22Rv1 (cell line): ENCODE results near the gene MYLK.

ENCODE experiments used
- H3K27ac ChIP-seq: fragments of 450-650 bp; 2 replicates; pipeline ENCODE4 v1.5.1; 2017
- ZFX ChIP-seq: fragments of 450-650 bp; IDR thresholded peaks from 2 replicates; pipeline ENCODE4 v1.6.1; 2017; ENCODE audit warnings: antibody characterized with exemption, borderline replicate concordance
- TF ChIP-seq, protein P1 (sequence below): fragments of 450-650 bp; IDR thresholded peaks from 2 replicates; pipeline ENCODE4 v1.5.1; 2017; ENCODE audit warnings: mild to moderate bottlenecking

MYLK gene

DNA sequence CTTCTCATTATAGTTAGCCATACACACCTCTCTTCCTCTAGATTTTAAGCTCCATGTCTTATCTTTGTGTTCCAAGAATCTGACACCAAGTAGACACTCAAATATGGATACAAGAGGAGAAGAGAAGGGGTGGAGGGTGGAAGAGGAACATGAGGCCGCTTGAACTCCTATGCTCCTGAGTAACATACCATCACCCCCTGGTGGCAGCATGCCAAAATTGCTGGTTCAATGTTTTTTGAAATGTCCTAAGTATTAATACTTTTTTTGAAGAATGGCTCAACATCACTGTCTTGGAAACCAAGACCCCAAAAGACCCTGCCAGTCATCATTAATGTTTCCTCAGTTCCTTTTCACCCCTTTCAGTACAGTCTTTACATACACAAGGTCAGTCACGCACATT lies 227.4 kb downstream of the MYLK start:
- no peak for TF ChIP-seq ZFX
- TF ChIP-seq, protein P1, sequence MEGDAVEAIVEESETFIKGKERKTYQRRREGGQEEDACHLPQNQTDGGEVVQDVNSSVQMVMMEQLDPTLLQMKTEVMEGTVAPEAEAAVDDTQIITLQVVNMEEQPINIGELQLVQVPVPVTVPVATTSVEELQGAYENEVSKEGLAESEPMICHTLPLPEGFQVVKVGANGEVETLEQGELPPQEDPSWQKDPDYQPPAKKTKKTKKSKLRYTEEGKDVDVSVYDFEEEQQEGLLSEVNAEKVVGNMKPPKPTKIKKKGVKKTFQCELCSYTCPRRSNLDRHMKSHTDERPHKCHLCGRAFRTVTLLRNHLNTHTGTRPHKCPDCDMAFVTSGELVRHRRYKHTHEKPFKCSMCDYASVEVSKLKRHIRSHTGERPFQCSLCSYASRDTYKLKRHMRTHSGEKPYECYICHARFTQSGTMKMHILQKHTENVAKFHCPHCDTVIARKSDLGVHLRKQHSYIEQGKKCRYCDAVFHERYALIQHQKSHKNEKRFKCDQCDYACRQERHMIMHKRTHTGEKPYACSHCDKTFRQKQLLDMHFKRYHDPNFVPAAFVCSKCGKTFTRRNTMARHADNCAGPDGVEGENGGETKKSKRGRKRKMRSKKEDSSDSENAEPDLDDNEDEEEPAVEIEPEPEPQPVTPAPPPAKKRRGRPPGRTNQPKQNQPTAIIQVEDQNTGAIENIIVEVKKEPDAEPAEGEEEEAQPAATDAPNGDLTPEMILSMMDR = 0 out of 2 replicates have a peak, but pooled peaks have one; percentile 17
- H3K27ac ChIP-seq = no peak overlapping the region

DNA sequence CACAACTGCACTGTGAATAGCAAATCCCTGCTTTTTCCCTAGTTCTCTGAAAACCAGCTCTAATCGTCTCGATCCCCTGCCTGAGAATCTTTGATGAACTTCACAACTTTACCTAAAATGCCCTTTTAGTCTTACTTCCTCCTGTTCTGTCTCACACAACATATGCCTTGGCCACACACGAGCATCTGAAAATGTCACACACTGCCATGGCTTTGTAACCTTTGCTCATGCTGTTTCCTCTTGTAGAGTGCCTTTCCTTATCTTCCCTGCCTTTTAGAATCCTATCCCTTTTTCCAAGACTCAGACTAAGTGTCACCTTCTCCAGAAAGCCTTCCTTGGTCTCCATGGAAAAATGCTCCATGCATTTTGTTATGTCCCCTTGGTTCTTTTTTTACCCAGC lies 227.9 kb downstream of the MYLK start:
- TF ChIP-seq ZFX = no peak
- TF ChIP-seq, protein P1 = no peak
- no peak overlapping the region for H3K27ac ChIP-seq

DNA sequence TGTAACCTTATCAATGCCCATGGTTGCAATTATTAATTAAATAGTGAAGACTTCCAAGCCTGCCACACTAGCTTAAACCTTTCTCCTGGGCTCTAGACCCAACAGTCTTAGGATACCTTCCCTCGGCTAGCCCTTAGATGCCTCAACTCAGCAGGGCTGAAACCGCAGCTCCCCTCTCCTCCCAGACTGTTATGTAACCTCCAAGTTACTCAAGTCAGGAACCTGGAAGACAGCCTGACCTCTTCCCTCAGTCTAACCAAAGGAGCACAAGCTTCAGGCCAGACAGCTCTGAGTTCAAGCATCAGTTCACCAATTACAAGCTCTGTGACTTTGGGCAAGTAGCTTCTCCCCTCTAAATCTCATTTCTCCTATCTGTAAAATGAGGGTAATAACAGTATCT lies 228.7 kb downstream of the MYLK start:
- H3K27ac ChIP-seq = no peak overlapping the region
- no peak for TF ChIP-seq ZFX
- TF ChIP-seq, protein P1 = no peak

DNA sequence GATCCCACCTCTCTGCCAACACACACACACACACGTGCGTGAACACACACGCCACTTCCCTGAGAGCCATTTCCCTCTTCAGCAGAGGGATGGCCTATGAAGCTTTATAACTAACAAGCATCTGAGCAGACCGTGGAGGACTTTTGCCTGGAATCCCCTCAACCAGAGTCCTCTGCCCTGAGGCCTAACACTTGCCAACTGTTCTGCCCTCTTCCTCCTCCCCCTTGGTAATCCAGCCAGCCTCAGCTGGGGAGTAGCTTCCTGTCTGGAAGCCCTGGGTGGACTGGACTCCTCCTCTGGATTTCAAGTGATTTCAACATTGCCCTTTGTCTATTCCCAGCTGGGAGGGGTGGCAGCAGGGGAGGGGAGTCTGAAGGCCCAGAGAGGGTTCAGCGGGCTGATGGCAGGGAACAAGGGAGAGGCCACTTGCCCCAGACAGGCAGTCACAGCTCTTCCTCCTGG lies 230.9 kb downstream of the MYLK start:
- H3K27ac ChIP-seq = no peak overlapping the region
- TF ChIP-seq, protein P1 = no peak
- TF ChIP-seq ZFX = no peak

DNA sequence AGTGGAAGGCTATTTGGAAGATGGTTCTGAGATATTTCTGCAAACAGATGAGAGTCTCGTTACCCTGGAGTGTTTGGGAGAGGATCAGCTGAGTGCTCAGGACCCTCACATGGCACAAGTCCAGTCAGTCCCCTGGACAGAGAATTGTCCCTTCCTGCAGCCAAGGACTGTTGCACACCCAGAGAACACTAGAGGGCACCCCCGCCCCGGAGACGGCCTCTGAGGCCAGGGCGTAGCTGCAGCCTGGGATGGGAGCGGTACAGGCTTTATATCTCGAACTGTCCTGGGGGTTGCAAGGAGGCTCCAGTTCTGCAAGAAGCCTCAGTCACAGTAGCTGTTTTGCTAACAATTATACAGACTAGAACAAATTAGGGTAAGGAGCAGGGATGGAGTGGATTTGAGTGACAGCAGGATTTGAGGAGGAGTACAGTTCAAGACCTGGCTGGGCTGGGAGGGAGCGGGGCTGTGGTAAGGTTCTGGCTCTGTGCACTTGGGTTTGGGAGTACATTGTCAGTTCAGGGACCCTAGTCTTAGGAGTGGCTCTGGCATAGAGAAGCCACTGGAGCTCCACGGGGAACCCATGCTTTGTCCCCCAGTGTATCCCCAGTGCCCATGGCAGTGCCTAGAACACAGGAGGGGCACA lies 231.7 kb downstream of the MYLK start:
- TF ChIP-seq, protein P1 = peak; percentile 93
- TF ChIP-seq ZFX = no peak
- H3K27ac ChIP-seq = no peak overlapping the region

DNA sequence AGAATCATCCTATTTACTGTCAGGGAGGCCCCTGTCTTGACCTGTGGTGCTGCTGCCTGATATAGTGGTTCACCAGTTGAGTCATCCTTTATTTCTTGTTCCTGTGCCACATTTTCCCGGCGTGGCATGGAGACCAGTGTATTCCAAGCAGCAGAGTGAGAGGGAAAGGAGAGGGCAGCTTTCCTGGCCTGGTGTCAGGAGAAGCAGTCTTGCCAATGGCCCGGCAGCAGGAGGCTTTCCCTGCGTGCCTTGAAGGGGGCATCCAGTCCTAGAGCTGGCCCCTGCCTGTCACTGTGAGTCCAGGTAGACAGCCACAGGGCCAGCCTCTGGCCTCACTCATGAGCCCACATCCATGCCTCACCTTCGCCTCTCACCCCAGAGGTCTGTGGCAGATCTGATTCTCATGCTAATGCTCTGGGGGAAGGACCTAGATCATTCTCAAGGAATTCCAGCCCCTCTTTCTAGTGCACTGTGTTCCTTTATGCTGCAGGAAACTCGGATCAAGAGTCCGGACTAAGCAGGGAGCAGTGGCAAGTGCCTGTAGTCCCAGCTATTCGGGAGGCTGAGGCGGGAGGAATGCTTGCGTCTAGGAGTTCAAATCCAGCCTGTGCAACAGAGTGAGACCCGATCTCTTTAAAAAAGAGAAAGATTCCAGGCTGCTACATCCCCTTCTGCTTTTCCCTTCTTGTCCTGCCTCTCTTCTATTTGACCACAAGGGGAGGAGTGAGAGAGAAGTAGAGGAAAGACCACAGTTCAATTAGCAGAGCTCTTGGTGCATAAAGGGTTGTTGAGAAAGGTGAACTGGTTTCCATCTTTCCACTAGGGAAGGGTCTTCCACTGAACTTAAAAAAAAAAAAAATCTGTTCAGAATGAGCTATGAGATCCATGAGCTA lies 232.4 kb downstream of the MYLK start:
- TF ChIP-seq, protein P1 = no peak
- no peak for TF ChIP-seq ZFX
- no peak overlapping the region for H3K27ac ChIP-seq

DNA sequence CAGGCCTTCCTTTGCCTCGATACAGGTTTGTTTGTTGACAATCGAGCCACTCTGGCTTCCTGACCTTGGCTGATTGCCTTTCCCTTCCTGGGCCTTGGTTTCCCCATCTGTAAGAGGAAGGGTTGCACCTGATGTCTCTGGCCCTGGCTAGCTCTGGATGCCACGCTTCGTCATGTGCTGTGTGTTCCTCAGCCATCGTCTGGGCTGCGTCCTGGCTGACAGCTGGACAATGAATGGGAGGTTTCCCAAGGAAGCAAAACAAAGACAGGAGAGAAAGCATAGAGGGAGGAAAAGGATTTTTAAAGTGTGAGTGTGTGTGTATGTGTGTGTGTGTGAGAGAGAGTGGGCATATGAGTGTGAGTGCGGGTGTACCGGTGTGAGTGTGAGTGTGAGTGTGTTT lies 234.0 kb downstream of the MYLK start:
- no peak overlapping the region for H3K27ac ChIP-seq
- TF ChIP-seq, protein P1 = no peak
- no peak for TF ChIP-seq ZFX
